Neural cell (in vitro differentiated cells): ENCODE measurements around the gene LRRC4B.

Experiments
- CTCF ChIP-seq: fragments of 450-650 bp; IDR thresholded peaks from 2 replicates; pipeline ENCODE4 v1.5.1; 2014; ENCODE audit warnings: antibody characterized with exemption, mild to moderate bottlenecking, moderate library complexity; ENCODE audit not compliant: poor library complexity, severe bottlenecking
- RAD21 ChIP-seq: fragments of 450-650 bp; conservative IDR thresholded peaks from 2 replicates; pipeline ENCODE4 v1.6.1; 2014; ENCODE audit warnings: antibody characterized with exemption, mild to moderate bottlenecking, moderate library complexity

- TF ChIP-seq CTCF (no peak), RAD21 (no peak)
These were observed 58.0 kb downstream of the LRRC4B start for GRCh38 chr19:50510121-50510670.
